Neutrophil (primary cell): ENCODE data around the gene TSPAN15.

Source experiments
- H3K27ac ChIP-seq: fragments of 200-600 bp; sonication (generic); 2 replicates; pipeline ENCODE4 v1.5.1; 2016; ENCODE audit warnings: mild to moderate bottlenecking, moderate library complexity
- H3K27me3 ChIP-seq: fragments of 200-600 bp; sonication (generic); 2 replicates; pipeline ENCODE4 v1.6.0; 2016; ENCODE audit warnings: mild to moderate bottlenecking
- H3K36me3 ChIP-seq: fragments of 200-600 bp; sonication (generic); 2 replicates; pipeline ENCODE4 v1.5.1; 2017
- H3K4me1 ChIP-seq, 2 experiments: fragments of 200-600 bp in 1 of 2; sonication (generic) in 1 of 2; 1 replicate in 1 of 2; 2 replicates in 1 of 2; pipeline versions ENCODE4 v1.5.1 to v1.6.1; 2013 to 2016; ENCODE audit warnings: low read depth in 1 of 2, low read length in 1 of 2, mild to moderate bottlenecking in 1 of 2, moderate library complexity in 1 of 2; ENCODE audit not compliant: control insufficient read depth in 1 of 2, insufficient read depth in 1 of 2
- H3K4me3 ChIP-seq, 2 experiments: fragments of 200-600 bp in 1 of 2; sonication (generic) in 1 of 2; 1 replicate in 1 of 2; 2 replicates in 1 of 2; pipeline ENCODE4 v1.5.1; 2013 to 2016; ENCODE audit warnings: low read depth in 1 of 2, low read length in 1 of 2, mild to moderate bottlenecking in 1 of 2, moderate library complexity in 1 of 2
- H3K9me3 ChIP-seq: fragments of 200-600 bp; sonication (generic); 2 replicates; pipeline ENCODE4 v1.5.1; 2016
- TF ChIP-seq, protein P1 (sequence below): fragments of 200-600 bp; sonication (generic); IDR thresholded peaks from 2 replicates; pipeline ENCODE4 v1.5.1; 2016; ENCODE audit warnings: antibody characterized with exemption

Gene TSPAN15

GRCh38 chr10:69492091-69492745, 41.0 kb downstream of the TSPAN15 start:
- H3K27me3 ChIP-seq = no peaks in the 10 kb centered on the region
- no peak overlapping the region for H3K27ac ChIP-seq
- H3K4me3 ChIP-seq = no peak overlapping the region
- no peaks in the 10 kb centered on the region for H3K4me1 ChIP-seq
- TF ChIP-seq, protein P1, sequence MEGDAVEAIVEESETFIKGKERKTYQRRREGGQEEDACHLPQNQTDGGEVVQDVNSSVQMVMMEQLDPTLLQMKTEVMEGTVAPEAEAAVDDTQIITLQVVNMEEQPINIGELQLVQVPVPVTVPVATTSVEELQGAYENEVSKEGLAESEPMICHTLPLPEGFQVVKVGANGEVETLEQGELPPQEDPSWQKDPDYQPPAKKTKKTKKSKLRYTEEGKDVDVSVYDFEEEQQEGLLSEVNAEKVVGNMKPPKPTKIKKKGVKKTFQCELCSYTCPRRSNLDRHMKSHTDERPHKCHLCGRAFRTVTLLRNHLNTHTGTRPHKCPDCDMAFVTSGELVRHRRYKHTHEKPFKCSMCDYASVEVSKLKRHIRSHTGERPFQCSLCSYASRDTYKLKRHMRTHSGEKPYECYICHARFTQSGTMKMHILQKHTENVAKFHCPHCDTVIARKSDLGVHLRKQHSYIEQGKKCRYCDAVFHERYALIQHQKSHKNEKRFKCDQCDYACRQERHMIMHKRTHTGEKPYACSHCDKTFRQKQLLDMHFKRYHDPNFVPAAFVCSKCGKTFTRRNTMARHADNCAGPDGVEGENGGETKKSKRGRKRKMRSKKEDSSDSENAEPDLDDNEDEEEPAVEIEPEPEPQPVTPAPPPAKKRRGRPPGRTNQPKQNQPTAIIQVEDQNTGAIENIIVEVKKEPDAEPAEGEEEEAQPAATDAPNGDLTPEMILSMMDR = no peak
- H3K36me3 ChIP-seq = no peaks in the 10 kb centered on the region
- peaks cover 17% of the 10 kb centered on the region for H3K9me3 ChIP-seq

- Histone ChIP-seq H3K27ac (no peak overlapping the region), H3K4me1 (no peaks in the 10 kb centered on the region), H3K36me3 (no peaks in the 10 kb centered on the region), H3K9me3 (peaks cover 13% of the 10 kb centered on the region), H3K4me3 (no peak overlapping the region), H3K27me3 (no peaks in the 10 kb centered on the region)
- TF ChIP-seq, protein P1 = no peak
These were observed 41.6 kb downstream of the TSPAN15 start for GRCh38 chr10:69492746-69493462.

DNA sequence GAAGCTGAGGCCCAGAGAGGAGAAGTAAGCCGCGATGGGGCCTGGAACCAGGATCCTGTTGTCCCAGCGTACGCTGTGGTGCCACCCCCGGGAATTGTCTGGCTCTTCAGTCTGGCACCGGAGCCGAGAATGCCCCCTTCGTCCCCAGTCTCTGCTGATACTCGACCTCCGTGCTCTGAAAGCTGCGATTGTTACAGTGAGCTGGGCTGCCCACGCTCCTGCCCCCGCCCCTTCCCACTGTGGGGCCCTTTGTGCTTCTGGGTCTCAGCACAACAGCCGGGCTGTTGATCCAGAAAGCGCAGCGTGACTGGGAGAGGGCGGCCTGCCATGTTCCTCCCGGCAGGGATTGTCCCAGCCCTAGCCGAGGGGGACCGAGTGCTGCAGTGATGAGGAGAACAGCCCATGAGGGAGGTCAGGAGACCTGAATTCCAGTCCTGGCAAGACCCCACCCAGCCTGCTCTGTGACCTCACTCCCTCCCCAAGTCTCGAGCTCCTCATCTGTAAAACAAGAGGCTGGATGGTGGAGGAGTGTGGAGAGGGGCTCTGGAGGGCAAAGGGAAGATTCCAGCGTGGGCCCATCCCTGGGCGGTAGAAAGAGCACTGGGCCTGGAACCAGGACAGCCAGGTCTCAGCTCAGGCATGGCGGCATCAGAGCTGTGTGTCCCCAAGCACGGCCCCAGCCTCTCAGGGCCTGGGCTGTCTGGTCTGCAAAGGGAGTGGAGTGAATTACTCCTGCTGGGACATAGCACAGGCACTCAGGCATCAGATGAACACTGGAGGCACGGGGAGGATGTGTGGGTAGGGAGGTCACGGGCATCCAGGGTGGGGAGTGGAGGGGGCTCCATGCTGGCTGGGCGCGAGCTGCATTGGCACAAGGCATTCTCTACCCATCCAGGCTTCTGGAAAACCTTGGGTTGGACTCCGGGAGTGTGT, 43.6 kb downstream of the TSPAN15 start:
- peaks cover under 1% of the 10 kb centered on the region for H3K9me3 ChIP-seq
- no peak overlapping the region for H3K27ac ChIP-seq
- H3K27me3 ChIP-seq = no peaks in the 10 kb centered on the region
- no peaks in the 10 kb centered on the region for H3K36me3 ChIP-seq
- no peaks in the 10 kb centered on the region for H3K4me1 ChIP-seq
- TF ChIP-seq, protein P1 = no peak
- no peak overlapping the region for H3K4me3 ChIP-seq

DNA sequence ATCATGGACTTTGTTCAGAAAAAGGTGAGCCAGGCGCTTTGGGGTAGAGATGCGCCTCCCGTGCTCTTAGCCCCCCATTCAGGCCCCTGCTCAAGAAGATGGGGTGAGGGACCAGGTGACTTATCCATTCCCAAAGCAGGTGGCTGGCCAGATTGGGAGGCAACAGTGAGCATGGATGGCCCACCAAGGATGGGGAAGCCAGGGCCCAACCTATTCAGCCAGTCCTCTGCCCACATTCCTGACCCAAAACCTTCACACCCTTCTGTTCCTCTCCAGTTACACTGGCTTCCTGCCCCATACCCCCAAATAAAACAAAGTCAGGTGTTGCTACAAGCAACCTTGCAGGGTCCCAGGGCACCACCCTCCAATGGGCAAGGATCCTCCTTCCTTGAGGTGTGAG, 44.4 kb downstream of the TSPAN15 start:
- TF ChIP-seq, protein P1 = no peak
- no peak overlapping the region for H3K4me3 ChIP-seq
- no peaks in the 10 kb centered on the region for H3K9me3 ChIP-seq
- H3K36me3 ChIP-seq = no peaks in the 10 kb centered on the region
- H3K27me3 ChIP-seq = no peaks in the 10 kb centered on the region
- H3K27ac ChIP-seq = no peak overlapping the region
- H3K4me1 ChIP-seq = no peaks in the 10 kb centered on the region

GRCh38 chr10:69496352-69497230, 45.3 kb downstream of the TSPAN15 start:
- Histone ChIP-seq H3K4me3 (no peak overlapping the region), H3K36me3 (no peaks in the 10 kb centered on the region), H3K4me1 (no peaks in the 10 kb centered on the region), H3K27ac (no peak overlapping the region), H3K27me3 (no peaks in the 10 kb centered on the region), H3K9me3 (no peaks in the 10 kb centered on the region)
- TF ChIP-seq, protein P1 = no peak
